Measurements from ENCODE around the gene PPP3R2. TPM values are rescaled to one million over a fixed set of nuclear protein-coding genes. Genes with fewer than 3 reads are reported as not detected.

Gene PPP3R2
- total RNA-seq, 4 donors from 2014 or later, result not detected

GRCh38 chr9:101587332-101588043 is 7.3 kb downstream of the PPP3R2 start:
- 70 to 72% methylated on average over 4 of the region's 4 CpGs for WGBS, 2 donors
- no peak overlapping the region for H3K4me3 ChIP-seq (ENCODE audit: low read depth, poor library complexity, severe bottlenecking)
- intact Hi-C loops (cut with DNase I; ENCODE audit: low total_unique reads), result no loop called here
- TF ChIP-seq, protein P1, sequence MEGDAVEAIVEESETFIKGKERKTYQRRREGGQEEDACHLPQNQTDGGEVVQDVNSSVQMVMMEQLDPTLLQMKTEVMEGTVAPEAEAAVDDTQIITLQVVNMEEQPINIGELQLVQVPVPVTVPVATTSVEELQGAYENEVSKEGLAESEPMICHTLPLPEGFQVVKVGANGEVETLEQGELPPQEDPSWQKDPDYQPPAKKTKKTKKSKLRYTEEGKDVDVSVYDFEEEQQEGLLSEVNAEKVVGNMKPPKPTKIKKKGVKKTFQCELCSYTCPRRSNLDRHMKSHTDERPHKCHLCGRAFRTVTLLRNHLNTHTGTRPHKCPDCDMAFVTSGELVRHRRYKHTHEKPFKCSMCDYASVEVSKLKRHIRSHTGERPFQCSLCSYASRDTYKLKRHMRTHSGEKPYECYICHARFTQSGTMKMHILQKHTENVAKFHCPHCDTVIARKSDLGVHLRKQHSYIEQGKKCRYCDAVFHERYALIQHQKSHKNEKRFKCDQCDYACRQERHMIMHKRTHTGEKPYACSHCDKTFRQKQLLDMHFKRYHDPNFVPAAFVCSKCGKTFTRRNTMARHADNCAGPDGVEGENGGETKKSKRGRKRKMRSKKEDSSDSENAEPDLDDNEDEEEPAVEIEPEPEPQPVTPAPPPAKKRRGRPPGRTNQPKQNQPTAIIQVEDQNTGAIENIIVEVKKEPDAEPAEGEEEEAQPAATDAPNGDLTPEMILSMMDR (IDR thresholded peaks at IDR 0.05), result no peak
- no peak for TF ChIP-seq POLR2A (IDR thresholded peaks at IDR 0.05)
- DNase-seq (ENCODE audit: low spot score in 2 of 2), result no peak

- TF ChIP-seq, protein P1 (IDR thresholded peaks at IDR 0.05), result no peak
- TF ChIP-seq POLR2A (IDR thresholded peaks at IDR 0.05), result no peak
- no peak overlapping the region for H3K4me3 ChIP-seq (ENCODE audit: low read depth, poor library complexity, severe bottlenecking)
- no peak for DNase-seq (ENCODE audit: low spot score in 2 of 2)
- WGBS, 2 donors, result 90 to 94% methylated on average over 5 of the region's 5 CpGs
- intact Hi-C loops (cut with DNase I; ENCODE audit: low total_unique reads), result no loop called here
Observed at GRCh38 chr9:101586651-101587050, 8.1 kb downstream of the PPP3R2 start.

DNA sequence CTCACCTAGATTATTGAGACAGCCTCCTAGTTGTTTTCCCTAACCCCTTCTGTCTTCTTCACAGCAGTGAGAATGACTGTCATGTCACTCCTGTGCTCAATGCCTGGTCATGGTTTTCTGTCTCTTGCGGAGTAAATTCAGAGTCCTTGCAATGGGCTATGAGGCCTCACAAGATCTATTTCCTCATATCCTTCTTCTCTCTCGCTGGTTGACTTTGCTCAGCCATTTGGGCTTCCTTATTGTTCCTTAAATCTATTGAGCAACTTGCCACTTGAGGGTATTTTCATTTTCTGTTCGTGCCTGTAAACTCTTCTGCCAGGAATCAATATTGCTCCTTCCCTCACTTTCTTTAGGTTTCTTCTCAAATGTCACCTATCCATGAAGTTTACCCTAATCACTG is 9.0 kb downstream of the PPP3R2 start:
- no peak for DNase-seq (ENCODE audit: low spot score in 2 of 2)
- intact Hi-C loops (cut with DNase I; ENCODE audit: low total_unique reads), result no loop called here
- no peak overlapping the region for H3K4me3 ChIP-seq (ENCODE audit: low read depth, poor library complexity, severe bottlenecking)
- WGBS, 2 donors, result 57 to 87% methylated on average over 3 of the region's 3 CpGs
- TF ChIP-seq, protein P1 (IDR thresholded peaks at IDR 0.05), result no peak
- no peak for TF ChIP-seq POLR2A (IDR thresholded peaks at IDR 0.05)

GRCh38 chr9:101582553-101582952 is 12.2 kb downstream of the PPP3R2 start:
- whole genome bisulfite sequencing, 2 donors, result 43 to 54% methylated on average over 1 of the region's 1 CpG
- H3K4me3 ChIP-seq (ENCODE audit: low read depth, poor library complexity, severe bottlenecking), result no peak overlapping the region
- intact Hi-C loops (cut with DNase I; ENCODE audit: low total_unique reads), result no loop called here
- TF ChIP-seq, protein P1 (IDR thresholded peaks at IDR 0.05), result no peak
- TF ChIP-seq POLR2A (IDR thresholded peaks at IDR 0.05), result no peak
- DNase-seq (ENCODE audit: low spot score in 2 of 2), result no peak

DNA sequence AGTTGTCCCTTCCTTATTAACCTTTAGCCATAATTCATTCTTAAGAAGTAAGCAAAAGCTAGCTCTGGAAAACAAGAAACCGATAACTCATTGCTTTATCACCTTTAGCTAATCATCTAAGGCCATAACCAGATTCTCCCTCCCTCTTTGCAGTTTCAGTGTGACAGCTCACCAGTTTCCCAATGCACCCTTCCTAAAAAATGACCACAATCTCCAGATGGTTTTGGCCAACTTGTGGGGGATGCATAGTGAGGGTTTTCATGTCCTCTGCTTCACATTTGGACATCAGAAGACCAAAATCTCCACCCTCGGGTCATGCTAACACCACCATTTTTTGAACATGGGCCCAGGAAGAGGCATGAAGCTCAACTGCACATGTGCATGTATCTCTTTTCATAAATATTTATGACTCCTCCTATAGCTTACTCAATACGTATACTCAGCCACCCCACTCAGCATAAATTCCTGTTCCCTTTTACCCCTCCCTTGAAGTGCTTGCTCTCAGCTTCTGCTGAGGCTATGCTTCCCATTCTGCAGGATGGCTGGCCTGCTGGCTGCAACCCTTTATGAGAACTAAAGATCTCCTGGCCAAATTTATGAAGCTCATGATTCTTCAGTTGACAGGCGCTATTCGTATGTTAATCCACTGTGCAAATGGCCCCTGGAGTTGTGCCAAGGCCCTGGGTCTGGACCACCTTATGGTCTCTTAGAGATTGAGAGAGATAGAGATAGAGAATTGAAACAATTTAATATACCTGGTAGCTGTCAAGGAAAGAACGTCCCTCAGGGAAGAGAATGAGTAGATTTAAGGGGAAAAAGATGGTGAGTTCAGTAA is 14.8 kb downstream of the PPP3R2 start:
- intact Hi-C loops (cut with DNase I; ENCODE audit: low total_unique reads), result no loop called here
- no peak for TF ChIP-seq POLR2A (IDR thresholded peaks at IDR 0.05)
- TF ChIP-seq, protein P1 (IDR thresholded peaks at IDR 0.05), result no peak
- no peak for DNase-seq (ENCODE audit: low spot score in 2 of 2)
- WGBS, 2 donors, result 72 to 77% methylated on average over 6 of the region's 6 CpGs
- H3K4me3 ChIP-seq (ENCODE audit: low read depth, poor library complexity, severe bottlenecking), result no peak overlapping the region
